Central memory CD8-positive, alpha-beta T cell (primary cell): ENCODE measurements around the gene NRP2.

ENCODE experiments used
- ATAC-seq: fragments of 150-1000 bp; cut with Tn5 transposase; replicated peaks from 2 replicates; pipeline ENCODE4 v1.10.0; 2022; ENCODE audit warnings: mild to moderate bottlenecking, moderate FRiP score, moderate number of reproducible peaks; ENCODE audit not compliant: poor library complexity, severe bottlenecking; ENCODE audit errors: extremely low read depth
- DNase-seq, 2 donors: peaks; one replicate each; pipeline ENCODE4 v3.0.0; 2021; ENCODE audit warnings: low spot score in 2 of 2
- H3K27ac Mint-ChIP-seq: one replicate; pipeline ENCODE4 v1.8.0; 2022; ENCODE audit warnings: low read depth, mild to moderate bottlenecking, moderate library complexity, mixed read lengths
- H3K27me3 Mint-ChIP-seq: one replicate; pipeline ENCODE4 v1.8.0; 2022; ENCODE audit warnings: mixed read lengths
- H3K36me3 Mint-ChIP-seq: one replicate; pipeline ENCODE4 v1.8.0; 2022; ENCODE audit warnings: mild to moderate bottlenecking, moderate library complexity, mixed read lengths; ENCODE audit not compliant: insufficient read depth
- H3K4me1 Mint-ChIP-seq: one replicate; pipeline ENCODE4 v1.8.0; 2022; ENCODE audit warnings: mixed read lengths
- H3K4me3 Mint-ChIP-seq: one replicate; pipeline ENCODE4 v1.8.0; 2022; ENCODE audit warnings: mild to moderate bottlenecking, moderate library complexity, mixed read lengths
- H3K9me3 Mint-ChIP-seq: one replicate; pipeline ENCODE4 v1.8.0; 2022; ENCODE audit warnings: mixed read lengths

Gene NRP2

DNA sequence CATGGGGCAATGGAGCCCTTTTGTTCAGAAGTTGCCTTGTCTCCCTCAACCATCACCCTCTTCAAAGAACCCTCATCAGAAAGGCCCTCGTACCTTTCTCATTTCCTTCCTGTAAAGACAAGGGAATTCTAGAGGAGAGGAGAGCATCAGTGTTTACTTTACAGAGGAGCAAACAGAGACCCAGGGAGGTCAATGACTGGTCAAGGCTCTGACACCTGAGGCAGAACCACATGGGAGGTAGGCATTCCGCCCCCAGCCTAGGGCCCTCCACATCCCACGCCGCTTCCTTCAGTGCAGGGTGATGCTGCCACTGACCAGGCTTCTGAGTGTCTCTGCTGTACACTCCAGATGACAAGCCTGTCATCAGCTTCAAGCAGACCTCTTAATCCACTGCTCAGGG, 104.7 kb downstream of the NRP2 start:
- H3K4me1 Mint-ChIP-seq = no peaks in the 10 kb centered on the region

DNA sequence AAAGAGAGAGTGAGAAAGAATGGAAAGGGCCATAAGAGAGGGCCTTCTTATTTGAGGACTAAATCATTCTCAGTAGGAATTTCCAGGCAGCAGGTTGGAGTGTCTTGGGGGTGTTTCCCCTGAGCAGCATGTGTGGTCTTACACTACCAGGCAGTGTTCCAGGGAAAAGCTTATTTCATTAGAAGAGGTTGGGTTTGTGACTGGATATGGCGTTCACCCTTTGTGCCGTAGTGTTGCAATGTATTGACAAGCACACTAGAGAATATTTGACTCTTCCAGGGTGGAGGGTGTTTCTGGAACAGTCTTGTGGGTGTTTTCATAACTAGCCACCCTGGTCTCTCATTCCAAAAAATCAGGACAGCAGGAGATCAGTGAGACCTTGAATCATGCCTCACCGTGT, 105.5 kb downstream of the NRP2 start:
- no peak for ATAC-seq
- Mint-ChIP-seq H3K27me3 (peaks cover 64% of the 10 kb centered on the region), H3K36me3 (no peaks in the 10 kb centered on the region), H3K27ac (no peak overlapping the region), H3K4me1 (no peaks in the 10 kb centered on the region), H3K9me3 (no peaks in the 10 kb centered on the region), H3K4me3 (no peak overlapping the region)
- DNase-seq = no peak

More for the DNA sequence above, 104.7 kb downstream of the NRP2 start:
- DNase-seq (no peak), ATAC-seq (no peak)
- H3K27ac Mint-ChIP-seq = no peak overlapping the region
- no peak overlapping the region for H3K4me3 Mint-ChIP-seq
- H3K27me3 Mint-ChIP-seq = peaks cover 57% of the 10 kb centered on the region
- no peaks in the 10 kb centered on the region for H3K9me3 Mint-ChIP-seq
- H3K36me3 Mint-ChIP-seq = no peaks in the 10 kb centered on the region

DNA sequence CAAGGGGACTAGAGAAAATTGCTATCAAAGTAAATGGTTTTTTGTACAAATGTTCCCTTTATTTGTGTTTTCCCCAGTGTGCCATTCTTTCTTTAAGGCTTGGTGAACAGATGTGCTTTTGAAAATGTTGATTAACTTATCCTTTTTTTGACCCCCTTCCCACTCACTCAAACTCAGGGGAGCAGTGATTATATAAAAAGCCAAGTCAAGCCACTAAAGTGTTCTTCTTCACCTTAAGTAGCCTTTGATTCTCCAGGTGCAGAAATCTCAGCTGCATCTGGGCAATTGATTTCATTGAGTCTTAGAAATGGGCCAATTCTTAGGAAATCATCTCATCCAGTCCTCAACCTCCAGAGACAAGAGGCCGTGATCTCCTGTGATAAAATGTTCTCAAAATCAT, 107.6 kb downstream of the NRP2 start:
- H3K9me3 Mint-ChIP-seq = no peaks in the 10 kb centered on the region
- no peak overlapping the region for H3K4me3 Mint-ChIP-seq
- ATAC-seq (no peak), DNase-seq (no peak)
- no peaks in the 10 kb centered on the region for H3K36me3 Mint-ChIP-seq
- H3K27me3 Mint-ChIP-seq = peaks cover 67% of the 10 kb centered on the region
- H3K27ac Mint-ChIP-seq = no peak overlapping the region
- no peaks in the 10 kb centered on the region for H3K4me1 Mint-ChIP-seq

DNA sequence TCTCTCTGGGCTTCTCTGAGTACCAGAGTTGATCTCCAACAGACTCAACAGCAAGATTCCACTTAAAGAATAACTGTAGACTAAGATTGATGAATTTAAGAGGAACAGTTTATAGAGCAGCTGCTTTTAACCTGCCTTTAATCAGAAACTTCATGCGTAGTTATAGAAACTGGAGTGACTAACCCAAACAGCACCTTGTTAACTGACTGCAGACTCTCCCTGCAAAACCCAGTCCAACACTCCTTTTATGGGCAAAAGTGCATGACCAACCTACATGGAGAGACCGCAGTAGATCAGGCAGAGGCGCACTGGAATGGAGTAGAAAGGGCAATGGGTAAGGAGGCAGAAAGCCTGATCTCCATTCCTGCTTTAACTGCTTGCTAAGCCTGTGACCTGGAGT, 110.6 kb downstream of the NRP2 start:
- H3K36me3 Mint-ChIP-seq = no peaks in the 10 kb centered on the region
- ATAC-seq = no peak
- H3K27me3 Mint-ChIP-seq = peaks cover 48% of the 10 kb centered on the region
- H3K4me3 Mint-ChIP-seq = no peak overlapping the region
- H3K27ac Mint-ChIP-seq = no peak overlapping the region
- H3K9me3 Mint-ChIP-seq = no peaks in the 10 kb centered on the region
- H3K4me1 Mint-ChIP-seq = no peaks in the 10 kb centered on the region
- DNase-seq = no peak

DNA sequence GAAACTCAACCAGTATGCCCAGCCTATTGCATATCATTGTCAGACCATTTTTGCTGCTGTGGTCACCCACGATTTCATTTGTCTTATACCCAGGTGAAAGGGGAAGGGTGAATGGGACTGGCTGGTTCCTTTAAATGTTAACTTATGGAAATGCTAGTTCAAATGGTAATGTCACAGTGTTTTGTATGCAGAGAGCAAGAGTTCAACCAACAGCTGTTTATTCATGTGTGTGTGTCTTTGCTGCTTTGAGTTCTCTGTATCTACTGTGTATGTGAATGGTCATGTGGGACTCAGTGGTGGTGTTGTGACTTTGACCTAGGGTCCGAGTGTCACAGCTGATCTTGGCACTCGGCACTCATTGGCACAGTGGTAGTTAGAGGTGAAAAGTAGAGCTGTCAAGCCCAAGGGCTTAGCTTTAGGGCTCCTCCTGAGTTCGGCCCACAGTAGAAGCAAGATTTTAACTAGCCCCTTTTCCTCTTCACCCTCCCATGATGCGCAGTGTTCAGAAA, 114.6 kb downstream of the NRP2 start:
- Mint-ChIP-seq H3K4me1 (no peaks in the 10 kb centered on the region), H3K27me3 (peaks cover 27% of the 10 kb centered on the region), H3K4me3 (no peak overlapping the region), H3K9me3 (no peaks in the 10 kb centered on the region), H3K27ac (no peak overlapping the region), H3K36me3 (no peaks in the 10 kb centered on the region)
- DNase-seq (no peak), ATAC-seq (no peak)

DNA sequence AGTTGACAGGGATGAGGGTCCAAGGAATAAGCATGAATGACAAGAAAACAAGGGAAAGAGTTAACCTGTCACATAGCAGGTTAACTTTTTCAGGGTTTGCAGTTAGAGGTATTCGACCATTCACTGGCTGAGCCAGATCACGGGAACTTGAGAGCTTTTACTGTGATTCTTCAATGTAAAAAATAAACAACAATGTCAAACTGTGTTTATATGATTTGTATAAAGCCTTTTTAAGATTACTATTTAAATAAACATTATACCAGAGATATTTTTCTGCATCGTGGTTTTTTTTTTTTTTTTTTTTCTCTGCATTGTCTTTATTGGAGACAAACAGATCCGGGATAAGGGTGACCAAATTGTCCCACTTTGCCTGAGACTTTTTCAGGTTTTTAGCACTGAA, 115.6 kb downstream of the NRP2 start:
- Mint-ChIP-seq H3K4me3 (no peak overlapping the region), H3K27me3 (peaks cover 29% of the 10 kb centered on the region), H3K9me3 (no peaks in the 10 kb centered on the region), H3K36me3 (no peaks in the 10 kb centered on the region), H3K27ac (no peak overlapping the region), H3K4me1 (no peaks in the 10 kb centered on the region)
- no peak for ATAC-seq
- DNase-seq = no peak

DNA sequence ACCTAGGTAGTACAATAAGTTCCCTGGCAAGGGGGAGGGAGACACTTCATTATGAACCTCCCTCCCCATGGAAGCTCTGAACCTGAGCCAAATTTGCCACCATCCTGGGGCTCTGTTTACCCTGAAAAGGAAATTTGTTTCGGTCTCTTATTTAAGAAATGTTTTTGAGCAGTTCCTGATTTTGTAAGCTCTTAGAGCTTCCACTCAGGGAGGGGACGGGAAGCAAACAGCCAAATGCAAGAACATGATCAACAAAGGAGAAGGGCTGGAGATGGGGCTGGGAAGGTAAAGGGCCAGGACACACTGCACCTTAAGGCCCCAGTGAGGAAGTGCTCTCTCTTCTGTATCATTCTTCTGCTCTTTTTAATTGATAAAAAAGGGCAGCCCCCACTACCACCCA, 117.9 kb downstream of the NRP2 start:
- H3K9me3 Mint-ChIP-seq = no peaks in the 10 kb centered on the region
- no peaks in the 10 kb centered on the region for H3K4me1 Mint-ChIP-seq
- H3K4me3 Mint-ChIP-seq = no peak overlapping the region
- ATAC-seq = no peak
- peaks cover 26% of the 10 kb centered on the region for H3K27me3 Mint-ChIP-seq
- H3K27ac Mint-ChIP-seq = no peak overlapping the region
- DNase-seq = no peak
- no peaks in the 10 kb centered on the region for H3K36me3 Mint-ChIP-seq

DNA sequence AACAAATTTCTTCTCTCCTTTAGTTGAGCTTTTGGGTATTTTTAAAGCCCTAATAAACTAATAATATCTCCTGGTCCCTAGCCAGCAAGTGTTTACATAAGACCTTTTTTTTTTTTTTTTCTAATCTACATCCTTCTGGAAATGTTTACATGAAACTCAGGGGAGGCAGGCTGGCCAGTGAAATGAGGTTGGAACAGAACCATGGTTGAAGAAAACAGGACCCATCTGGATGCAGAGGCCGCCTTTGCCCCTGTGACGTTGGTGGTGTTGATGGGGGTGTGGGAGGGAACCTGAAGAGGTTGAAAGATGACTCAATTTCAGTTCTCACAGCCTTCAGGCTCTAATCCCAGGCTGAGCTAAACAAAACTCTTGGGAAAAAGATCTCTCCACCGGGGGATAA, 118.5 kb downstream of the NRP2 start:
- Mint-ChIP-seq H3K27me3 (peaks cover 32% of the 10 kb centered on the region), H3K27ac (no peak overlapping the region)

DNA sequence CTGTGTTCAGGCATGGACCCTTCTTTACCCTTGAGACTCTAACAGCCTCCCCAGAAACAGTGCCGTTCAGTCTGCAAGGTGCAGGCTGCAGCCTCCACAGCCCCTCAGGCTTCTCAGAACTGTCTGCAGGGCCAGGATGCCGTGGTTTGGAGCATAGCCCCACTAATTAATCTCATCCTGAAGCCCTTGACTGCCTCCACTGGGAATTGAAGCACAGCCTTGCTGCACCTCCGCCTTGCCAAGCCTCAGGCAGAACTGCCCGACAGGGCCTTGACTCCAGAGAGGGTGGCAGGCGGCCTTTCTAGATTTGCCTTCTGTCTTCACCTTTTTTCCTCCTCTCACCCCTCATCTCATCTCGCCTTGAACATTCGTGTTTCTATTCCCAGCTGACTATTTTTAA, 119.8 kb downstream of the NRP2 start:
- Mint-ChIP-seq H3K27ac (no peak overlapping the region), H3K36me3 (no peaks in the 10 kb centered on the region), H3K4me1 (no peaks in the 10 kb centered on the region), H3K27me3 (peaks cover 45% of the 10 kb centered on the region), H3K9me3 (no peaks in the 10 kb centered on the region), H3K4me3 (no peak overlapping the region)
- ATAC-seq = no peak
- DNase-seq = no peak

More for the DNA sequence above, 118.5 kb downstream of the NRP2 start:
- DNase-seq = no peak
- Mint-ChIP-seq H3K9me3 (no peaks in the 10 kb centered on the region), H3K36me3 (no peaks in the 10 kb centered on the region), H3K4me3 (no peak overlapping the region), H3K4me1 (no peaks in the 10 kb centered on the region)
- ATAC-seq = no peak

DNA sequence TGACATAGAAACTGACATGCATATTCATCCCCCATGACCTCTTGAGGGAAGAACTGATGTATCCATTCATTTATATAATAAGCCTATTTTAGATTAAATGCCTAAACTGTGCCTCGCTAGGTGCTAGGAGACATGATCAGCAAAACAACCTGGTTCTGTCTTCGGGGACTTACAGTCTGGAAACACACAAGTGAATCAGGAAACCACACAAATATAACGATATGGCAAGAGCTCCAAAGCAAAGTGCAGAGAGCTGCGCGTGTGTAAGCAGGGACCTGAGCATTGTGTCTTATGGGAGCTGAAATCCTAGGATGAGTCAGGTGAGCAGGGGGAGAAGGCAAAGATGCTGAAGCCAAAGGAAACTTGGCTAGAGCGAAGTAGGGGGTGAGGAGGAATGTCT, 120.6 kb downstream of the NRP2 start:
- no peak overlapping the region for H3K27ac Mint-ChIP-seq
- H3K36me3 Mint-ChIP-seq = no peaks in the 10 kb centered on the region
- no peaks in the 10 kb centered on the region for H3K9me3 Mint-ChIP-seq
- ATAC-seq = no peak
- H3K4me3 Mint-ChIP-seq = no peak overlapping the region
- no peak for DNase-seq
- H3K4me1 Mint-ChIP-seq = no peaks in the 10 kb centered on the region
- peaks cover 45% of the 10 kb centered on the region for H3K27me3 Mint-ChIP-seq

DNA sequence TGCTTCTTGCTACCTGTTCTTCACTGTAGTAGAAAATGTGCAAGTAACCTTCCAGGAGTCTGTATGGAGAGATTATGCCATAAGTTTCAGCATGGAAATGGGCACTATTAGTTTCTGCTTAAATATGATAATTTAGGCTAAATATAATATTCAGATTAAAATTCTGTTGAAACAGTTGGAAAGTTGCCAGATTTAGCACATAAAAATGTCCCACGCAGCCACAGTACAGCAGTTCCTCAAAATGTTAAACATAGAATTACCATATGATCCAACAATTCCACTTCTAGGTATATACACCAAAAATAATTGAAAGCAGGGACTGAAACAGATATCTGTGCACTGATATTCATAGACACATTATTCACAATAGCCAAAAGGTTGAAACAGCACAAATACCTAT, 121.2 kb downstream of the NRP2 start:
- Mint-ChIP-seq H3K4me1 (no peaks in the 10 kb centered on the region), H3K36me3 (no peaks in the 10 kb centered on the region), H3K27me3 (peaks cover 45% of the 10 kb centered on the region), H3K9me3 (no peaks in the 10 kb centered on the region), H3K27ac (no peak overlapping the region), H3K4me3 (no peak overlapping the region)
- DNase-seq = no peak
- no peak for ATAC-seq

DNA sequence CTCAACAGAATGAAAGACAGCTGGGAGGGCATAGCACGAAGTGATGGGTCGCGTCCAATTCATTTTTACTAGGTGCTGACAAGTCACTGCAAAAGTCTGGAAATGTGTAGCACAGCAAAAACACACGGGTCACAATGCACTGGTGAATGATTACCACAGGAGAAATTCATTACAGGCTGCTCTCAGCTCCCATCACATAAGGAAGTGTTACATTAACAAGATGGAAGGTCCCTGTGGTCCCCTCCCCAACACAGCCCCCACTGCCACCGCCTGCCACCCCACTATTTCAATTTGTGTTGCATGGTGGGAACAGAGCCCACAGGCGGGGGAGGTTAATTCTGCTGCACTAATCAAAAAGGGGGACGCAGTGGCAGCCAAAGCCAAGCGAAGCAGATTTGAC, 122.8 kb downstream of the NRP2 start:
- no peak overlapping the region for H3K4me3 Mint-ChIP-seq
- H3K9me3 Mint-ChIP-seq = no peaks in the 10 kb centered on the region
- no peaks in the 10 kb centered on the region for H3K36me3 Mint-ChIP-seq
- DNase-seq = no peak
- H3K27ac Mint-ChIP-seq = no peak overlapping the region
- H3K27me3 Mint-ChIP-seq = peaks cover 44% of the 10 kb centered on the region
- ATAC-seq = no peak
- H3K4me1 Mint-ChIP-seq = no peaks in the 10 kb centered on the region

DNA sequence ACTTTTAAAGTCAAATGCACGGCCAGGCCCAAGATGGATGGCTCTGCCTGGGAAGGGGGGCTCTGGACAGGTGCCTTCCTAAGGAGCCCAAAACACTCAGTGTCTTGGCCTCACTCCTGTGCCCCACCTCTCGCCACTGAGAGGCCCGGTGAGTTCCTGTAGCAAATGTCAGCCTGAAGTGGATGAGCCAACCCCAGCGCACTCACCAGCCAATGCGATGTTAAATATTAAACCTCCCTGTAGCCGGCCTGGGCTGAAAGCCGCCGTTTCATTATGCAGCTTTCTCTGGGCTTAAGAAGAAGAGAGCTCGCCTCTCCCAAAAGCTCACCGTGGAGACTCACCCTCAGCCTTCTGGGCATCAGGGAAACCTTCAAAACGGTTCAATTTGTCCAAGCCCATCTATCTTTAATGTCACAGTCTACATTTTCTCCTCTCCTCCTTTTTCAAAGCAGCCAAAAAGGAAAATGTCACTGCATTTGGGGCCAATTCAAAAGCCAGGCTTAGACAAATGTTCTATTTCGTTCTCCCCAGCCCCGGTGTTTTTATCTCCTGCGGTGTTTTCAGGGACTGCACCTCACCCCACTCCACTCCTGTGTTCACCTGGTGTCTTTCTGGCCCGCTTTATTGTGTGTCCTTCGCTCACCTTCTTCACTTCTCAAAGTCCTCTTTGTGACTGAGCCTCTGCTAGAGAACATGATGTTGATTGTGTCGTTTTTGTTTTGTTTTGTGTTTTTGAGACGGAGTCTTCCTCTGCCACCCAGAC, 124.0 kb downstream of the NRP2 start:
- Mint-ChIP-seq H3K36me3 (no peaks in the 10 kb centered on the region), H3K4me3 (no peak overlapping the region), H3K4me1 (no peaks in the 10 kb centered on the region), H3K9me3 (no peaks in the 10 kb centered on the region), H3K27ac (no peak overlapping the region), H3K27me3 (peaks cover 35% of the 10 kb centered on the region)
- no peak for DNase-seq
- ATAC-seq = no peak
